HPDE6-E6E7 (cell line): ENCODE measurements around the gene NT5DC2.

Experiments used
- DNase-seq: peaks from one replicate; pipeline ENCODE4 v3.0.0; 2011; ENCODE audit warnings: missing footprints; ENCODE audit errors: extremely low spot score

NT5DC2 gene

DNA sequence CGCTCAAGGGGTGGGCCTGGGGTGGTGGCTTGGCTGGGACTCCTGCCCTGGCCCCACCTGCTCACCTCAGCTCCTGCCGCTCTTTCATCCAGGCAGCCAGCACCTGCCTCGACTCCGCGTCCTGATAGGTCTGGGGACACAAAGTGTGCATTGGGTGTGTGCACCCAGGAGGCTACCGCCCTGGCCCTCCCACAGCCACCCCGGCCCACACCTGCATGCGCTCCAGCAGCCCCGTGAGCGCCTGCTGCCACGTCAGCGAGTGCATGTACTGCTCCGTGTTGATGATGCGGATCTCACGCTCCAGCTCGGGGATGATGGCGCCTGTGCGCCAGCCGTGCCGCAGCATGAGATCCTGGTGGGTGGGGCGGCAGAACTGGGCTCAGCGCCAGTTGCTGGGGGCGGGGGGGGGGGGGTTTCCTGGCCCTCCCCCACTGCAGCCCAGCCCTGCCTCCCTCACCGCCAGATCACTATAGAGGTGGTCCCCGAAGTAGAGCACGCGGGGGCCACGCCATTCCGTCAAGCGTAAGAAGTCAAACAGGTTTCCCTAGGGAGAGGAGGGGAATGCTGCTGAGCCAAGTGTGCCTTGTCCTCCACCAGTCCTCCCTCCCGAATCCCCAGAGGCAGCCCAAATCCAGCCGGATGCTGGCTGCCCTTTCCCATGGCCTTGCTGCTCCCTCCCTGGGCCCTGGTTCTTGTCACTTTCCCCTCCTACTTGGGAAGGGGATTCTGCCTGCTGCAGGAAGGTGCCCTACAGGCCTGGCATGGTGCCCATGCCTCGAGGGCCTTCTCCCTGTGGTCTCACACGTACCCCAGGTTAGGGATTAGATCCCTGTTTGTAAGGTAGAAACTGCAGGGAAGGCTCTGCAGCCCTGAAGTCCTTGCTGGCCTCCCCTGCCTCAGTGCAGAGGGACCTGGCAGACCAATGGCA, 8.6 kb downstream of the NT5DC2 start:
- DNase-seq = no peak

DNA sequence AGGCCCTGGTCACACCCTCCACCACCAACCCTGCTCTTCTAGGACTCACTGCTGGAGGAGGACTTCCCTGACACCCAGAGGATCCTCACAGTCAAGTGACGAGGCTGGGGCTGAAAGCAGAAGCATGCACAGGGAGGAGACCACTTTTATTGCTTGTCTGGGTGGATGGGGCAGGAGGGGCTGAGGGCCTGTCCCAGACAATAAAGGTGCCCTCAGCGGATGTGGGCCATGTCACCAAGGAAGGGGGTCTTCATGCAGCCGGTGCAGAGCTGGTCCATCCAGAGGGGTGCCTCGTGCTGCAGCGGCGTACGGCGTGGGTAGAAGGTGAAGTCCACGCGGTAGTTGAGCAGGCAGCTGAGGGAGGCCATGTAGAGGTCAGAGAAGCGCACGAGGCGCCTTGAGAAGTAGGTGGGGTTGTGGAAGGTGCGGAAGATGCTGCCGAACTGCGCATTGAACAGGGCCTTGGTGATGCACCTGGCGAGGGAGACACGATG, 9.4 kb downstream of the NT5DC2 start:
- DNase-seq = no peak

DNA sequence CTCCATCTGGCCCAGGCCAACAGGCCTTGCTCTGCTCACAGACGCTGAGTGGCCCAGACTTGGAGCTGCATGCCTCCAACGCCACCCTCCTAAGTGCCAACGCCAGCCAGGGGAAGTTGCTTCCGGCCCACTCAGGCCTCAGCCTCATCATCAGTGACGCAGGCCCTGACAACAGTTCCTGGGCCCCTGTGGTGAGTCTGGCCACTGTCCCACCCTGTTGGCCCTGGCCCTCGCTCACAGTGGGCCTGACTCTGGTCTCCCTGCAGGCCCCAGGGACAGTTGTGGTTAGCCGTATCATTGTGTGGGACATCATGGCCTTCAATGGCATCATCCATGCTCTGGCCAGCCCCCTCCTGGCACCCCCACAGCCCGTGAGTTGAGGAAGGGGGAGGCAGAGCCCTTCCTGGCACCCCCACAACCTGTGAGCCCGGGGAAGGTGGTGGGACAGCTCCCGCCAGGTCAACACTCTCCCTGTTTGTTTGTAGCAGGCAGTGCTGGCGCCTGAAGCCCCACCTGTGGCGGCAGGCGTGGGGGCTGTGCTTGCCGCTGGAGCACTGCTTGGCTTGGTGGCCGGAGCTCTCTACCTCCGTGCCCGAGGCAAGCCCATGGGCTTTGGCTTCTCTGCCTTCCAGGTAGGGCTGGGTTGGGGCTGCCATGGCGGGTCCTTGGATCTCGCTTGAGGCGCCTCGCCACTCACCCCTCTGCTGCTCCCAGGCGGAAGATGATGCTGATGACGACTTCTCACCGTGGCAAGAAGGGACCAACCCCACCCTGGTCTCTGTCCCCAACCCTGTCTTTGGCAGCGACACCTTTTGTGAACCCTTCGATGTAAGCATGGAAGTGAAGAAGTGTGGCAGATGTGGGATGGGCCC, 10.0 kb downstream of the NT5DC2 start:
- no peak for DNase-seq

DNA sequence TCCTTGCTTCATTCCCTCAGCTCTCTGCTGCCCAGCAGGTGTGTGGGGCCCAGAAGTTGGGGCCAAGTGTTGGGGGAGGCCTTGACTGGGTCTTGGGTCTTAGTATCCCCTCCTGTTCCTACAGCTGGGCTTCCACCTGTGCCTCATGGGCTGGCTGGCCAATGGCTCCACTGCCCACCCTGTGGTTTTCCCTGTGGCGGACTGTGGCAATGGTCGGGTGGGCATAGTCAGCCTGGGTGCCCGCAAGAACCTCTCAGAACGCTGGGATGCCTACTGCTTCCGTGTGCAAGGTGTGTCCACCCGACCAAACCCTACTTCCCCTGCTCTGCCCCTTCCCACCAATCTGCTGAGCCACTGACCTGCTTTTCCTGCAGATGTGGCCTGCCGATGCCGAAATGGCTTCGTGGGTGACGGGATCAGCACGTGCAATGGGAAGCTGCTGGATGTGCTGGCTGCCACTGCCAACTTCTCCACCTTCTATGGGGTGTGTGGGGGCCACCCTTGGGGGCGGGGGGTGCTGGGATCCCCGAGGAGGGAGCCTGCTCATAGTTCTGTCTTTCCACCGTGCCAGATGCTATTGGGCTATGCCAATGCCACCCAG, 10.9 kb downstream of the NT5DC2 start:
- DNase-seq = no peak

DNA sequence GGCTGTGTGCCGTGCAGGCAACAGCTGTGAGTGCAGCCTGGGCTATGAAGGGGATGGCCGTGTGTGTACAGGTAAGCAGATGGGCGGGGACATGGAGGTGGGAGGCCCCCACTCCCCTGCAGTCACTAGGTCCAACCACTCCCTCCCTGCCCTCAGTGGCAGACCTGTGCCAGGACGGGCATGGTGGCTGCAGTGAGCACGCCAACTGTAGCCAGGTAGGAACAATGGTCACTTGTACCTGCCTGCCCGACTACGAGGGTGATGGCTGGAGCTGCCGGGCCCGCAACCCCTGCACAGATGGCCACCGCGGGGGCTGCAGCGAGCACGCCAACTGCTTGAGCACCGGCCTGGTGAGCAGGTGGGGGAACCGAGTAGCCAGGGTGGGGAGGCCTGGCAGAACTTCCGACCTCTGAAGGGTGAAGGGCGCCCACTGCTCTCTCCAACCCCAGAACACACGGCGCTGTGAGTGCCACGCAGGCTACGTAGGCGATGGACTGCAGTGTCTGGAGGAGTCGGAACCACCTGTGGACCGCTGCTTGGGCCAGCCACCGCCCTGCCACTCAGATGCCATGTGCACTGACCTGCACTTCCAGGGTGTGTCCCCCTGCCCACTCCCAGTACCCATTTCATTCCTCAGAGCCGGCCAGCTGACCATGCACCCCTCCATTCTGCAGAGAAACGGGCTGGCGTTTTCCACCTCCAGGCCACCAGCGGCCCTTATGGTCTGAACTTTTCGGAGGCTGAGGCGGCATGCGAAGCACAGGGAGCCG, 11.6 kb downstream of the NT5DC2 start:
- no peak for DNase-seq

DNA sequence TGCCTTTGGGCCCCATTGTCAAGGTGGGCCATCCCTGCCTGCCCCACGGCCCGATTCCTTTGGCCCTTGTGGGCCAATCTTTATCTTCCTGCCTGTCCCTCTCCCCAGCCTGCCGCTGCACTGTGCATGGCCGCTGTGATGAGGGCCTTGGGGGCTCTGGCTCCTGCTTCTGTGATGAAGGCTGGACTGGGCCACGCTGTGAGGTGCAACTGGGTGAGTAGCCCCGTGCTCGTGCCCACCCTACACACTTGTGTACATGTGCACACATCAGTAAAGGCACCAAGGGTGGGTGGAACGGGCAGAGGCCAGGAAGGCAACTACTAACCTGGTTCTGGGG, 12.2 kb downstream of the NT5DC2 start:
- DNase-seq = no peak

DNA sequence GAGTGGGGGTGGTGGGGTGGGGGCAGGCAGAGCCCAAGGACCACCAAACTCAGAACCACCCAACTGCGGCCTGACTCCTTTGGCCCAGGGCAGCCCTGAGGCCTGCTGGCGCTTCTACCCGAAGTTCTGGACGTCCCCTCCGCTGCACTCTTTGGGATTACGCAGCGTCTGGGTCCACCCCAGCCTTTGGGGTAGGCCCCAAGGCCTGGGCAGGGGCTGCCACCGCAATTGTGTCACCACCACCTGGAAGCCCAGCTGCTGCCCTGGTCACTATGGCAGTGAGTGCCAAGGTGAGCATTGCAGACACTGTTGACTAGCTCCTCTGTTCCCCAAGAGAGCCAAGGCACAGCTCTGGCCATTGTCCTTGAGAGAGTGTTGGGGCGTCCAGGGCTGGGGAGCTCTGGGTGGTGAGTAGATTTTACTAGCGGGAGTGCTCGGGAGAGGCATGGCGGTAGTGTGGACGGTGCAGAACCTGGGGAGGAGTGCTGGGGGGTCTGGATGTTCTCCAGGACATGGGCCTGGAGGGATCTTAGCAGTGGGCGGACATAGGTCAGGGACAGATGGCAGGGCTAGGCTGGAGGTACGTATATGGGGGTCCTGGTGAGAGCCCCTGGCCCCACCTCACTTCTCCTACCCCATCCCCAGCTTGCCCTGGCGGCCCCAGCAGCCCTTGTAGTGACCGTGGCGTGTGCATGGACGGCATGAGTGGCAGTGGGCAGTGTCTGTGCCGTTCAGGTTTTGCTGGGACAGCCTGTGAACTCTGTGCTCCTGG, 12.8 kb downstream of the NT5DC2 start:
- no peak for DNase-seq

DNA sequence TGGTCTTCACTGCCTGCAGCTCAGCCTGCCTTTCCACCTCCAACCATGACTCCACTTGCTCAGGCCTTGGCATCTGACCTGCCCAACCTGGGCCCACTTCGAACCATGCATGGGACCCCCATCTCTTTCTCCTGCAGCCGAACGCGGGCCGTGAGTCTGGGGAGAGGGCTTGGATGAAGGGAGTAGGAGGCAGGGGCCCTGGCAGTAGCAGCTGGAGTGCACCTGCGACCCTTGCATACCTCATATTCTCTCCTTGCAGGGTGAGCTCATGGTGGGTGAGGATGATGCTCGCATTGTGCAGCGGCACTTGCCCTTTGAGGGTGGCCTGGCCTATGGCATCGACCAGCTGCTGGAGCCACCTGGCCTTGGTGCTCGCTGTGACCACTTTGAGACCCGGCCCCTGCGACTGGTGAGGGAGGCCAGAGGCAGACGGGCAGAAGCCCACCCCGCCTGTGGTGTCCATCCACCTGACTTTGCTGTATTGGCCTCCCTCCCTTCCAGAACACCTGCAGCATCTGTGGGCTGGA, 13.5 kb downstream of the NT5DC2 start:
- DNase-seq = no peak

DNA sequence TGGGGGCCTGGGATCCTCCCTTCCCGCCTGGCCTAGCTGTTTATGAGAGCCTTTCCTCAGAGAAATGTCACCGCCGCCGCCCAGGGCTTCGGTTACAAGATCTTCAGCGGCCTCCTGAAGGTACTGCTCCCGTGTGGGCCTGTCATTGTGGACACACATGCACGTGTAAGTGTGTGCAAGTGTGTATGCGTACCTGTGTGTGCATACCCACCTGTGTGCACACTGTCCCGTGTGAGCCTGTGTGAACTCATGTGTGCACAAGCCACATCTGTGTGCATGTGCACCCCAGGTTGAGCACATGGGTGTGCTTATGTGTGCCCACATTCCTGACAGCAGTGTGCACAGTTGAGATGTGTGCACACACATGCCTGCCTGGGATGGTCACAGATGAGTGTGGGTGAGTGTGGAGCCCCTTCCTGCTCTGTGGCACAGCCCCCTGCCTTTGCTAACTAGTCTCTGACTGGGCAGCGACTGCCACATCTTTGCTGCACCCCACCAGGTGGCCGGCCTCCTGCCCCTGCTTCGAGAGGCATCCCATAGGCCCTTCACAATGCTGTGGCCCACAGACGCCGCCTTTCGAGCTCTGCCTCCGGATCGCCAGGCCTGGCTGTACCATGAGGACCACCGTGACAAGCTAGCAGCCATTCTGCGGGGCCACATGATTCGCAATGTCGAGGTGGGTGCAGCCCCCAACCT, 14.1 kb downstream of the NT5DC2 start:
- DNase-seq = no peak

DNA sequence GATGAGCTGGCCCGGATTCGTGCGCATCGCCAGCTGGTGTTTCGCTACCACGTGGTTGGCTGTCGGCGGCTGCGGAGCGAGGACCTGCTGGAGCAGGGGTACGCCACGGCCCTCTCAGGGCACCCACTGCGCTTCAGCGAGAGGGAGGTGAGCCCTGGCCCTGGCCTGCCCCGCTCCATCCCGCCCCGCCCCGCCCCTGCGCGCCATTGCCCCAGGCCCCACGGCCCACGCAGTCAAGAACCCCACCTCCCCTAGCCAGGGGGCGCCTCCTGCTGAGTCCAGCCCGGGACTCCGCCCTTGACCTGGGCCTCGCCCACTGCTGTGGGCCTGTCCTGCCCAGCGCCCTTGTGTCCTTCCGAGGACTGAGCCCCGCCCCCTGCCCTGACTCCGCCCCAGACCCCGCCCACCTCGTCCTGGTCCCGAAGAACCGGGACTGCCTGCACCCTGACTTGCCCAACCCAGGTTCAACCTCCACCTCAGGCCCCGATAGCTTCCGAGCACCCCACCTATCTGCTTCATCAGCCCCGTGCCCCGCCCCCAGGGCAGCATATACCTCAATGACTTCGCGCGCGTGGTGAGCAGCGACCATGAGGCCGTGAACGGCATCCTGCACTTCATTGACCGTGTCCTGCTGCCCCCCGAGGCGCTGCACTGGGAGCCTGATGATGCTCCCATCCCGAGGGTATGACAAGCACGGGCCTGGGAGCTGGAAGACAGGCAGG, 14.8 kb downstream of the NT5DC2 start:
- no peak for DNase-seq

DNA sequence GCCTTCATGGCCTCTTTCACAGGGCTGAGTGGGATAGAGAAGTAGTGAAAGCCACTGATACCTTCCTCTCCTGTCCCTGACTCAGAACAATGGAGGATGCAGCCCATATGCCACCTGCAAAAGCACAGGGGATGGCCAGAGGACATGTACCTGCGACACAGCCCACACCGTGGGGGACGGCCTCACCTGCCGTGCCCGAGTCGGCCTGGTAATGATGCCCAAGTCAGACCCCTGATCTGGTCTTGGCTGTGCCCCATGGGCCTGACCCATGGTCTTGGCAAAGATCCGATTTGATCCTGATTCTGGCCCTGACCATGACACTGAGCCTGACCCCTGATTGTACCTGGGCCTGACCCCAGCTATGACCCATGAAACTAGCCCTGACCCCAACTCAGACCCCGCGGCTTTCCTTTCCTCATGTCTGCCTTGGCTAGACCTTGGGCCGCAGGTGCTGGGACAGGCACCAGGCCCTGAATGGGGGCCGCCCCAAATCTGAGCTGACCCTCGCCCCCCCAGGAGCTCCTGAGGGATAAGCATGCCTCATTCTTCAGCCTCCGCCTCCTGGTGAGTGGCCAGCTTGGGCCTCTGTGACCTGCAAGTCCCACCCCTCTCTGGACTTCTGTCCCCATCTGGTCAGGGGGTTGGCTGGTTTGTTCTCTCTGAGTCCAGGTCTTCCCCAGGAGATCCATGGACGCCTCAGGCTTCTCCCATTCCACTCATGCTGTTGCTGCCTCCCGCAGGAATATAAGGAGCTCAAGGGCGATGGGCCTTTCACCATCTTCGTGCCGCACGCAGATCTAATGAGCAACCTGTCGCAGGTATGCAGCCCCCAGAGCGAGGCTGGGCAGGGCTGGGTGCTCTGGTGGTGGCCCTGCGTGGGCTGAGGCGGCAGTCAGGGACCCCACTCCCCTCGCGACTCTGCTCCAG, 15.6 kb downstream of the NT5DC2 start:
- DNase-seq = no peak

DNA sequence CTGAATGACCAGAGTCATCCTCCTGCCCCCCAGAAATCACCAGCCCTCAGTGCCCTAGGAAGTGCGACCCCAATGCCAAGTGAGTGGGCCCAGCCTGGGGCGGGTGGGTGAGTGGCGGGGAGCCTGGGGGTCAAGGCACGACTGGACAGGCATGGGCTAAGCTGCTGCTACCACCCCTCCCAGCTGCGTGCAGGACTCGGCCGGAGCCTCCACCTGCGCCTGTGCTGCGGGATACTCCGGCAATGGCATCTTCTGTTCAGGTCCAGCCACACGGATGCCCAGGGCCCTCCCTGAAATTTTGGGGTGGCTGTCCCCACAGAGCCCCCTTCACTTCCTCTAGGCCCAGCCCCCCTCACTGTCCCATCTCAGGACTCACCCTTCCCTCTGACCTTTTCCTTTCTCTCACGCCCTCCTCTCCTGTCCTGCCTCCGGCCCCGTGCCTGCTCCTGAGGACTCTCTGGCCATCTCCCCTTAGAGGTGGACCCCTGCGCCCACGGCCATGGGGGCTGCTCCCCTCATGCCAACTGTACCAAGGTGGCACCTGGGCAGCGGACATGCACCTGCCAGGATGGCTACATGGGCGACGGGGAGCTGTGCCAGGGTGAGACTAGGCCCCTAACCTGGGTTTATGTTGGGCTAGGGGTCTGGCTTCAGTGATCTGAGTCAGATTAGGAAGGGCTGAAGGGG, 17.0 kb downstream of the NT5DC2 start:
- DNase-seq = no peak

DNA sequence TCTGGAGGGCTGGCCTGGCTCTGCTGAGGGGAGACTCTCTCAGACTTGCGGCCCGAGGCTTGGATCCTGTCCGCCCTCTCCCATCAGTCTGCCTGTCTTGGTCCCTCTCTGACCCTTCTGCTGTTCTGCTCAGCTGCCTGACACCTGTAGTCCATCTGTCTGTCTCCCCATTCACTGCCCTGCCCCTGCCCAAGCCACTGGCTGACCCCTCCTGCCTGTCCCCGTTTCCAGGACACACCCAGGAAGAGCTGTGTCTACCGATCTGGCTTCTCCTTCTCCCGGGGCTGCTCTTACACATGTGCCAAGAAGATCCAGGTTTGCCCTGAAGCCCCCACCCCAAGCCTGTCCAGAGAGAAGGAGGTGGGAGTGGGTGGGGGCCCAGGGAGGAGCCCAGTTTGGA, 18.5 kb downstream of the NT5DC2 start:
- no peak for DNase-seq

DNA sequence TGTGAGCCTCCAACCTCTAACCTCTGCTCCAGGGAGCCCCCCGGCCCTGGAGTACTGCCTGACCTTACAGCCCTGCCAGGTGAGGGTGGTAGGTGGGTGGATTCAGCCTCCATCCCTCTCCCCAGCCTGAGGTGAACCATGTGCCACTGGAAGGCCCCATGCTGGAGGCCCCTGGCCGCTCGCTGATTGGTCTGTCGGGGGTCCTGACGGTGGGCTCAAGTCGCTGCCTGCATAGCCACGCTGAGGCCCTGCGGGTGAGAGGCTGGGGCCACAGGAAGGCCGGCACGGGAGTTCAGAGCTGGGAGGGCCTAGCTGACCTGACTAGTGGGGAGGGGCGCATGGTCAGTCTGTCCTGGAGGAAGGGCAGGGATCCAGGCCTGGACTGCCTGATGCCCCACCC, 19.1 kb downstream of the NT5DC2 start:
- DNase-seq = no peak

DNA sequence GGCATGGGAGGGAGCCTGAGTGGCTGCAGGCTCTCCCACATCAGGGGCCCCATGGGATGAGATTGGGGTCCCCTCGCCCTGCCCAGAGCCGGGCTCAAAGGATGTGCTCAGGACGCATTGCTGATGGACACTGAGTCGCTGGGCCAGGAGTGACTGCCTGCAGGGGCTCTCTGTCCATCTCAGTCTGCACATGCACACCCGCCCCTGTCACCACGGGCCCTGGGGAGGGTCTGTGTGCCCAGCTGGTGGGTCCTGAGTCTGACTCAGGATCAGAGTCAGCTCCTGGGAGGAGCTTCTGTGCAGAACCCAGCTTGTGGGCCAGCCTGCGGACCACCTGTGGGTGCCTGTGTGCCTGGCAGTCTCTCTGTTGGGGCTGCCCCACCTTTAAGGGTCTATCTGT, 20.4 kb downstream of the NT5DC2 start:
- no peak for DNase-seq

DNA sequence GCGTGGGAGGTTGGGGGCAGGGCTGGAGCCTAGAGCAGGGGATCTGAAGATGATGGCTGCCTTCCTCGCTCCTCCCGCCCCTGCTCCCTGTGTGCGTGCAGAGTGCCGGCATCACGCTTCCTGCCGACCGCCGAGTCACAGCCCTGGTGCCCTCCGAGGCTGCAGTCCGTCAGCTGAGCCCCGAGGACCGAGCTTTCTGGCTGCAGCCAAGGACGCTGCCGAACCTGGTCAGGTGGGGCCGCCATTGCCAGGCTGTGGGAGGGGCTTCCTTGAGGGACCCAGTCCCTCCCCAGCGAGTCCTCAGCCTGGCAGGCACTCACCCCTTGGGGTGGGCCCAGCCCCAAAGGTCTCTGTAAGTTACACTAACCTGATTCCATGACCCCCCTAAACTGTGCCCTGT, 20.9 kb downstream of the NT5DC2 start:
- no peak for DNase-seq

DNA sequence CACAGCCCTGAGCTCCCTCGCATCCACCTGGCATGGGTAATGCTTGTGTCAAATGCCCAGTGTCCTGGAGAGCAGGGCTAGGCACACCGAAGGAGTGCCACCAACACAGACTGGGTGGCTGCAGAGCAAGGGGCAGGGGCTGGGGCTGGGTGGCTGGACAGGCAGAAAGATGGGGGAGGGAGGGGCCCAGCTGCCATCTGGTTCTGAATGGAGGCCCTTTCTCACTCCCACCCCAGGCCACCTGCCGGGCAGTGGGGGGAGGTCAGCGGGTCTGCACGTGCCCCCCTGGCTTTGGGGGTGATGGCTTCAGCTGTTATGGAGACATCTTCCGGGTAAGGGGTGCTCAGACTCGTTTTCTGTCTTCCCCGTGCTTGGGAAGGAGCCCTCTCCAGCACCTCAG, 21.6 kb downstream of the NT5DC2 start:
- no peak for DNase-seq

DNA sequence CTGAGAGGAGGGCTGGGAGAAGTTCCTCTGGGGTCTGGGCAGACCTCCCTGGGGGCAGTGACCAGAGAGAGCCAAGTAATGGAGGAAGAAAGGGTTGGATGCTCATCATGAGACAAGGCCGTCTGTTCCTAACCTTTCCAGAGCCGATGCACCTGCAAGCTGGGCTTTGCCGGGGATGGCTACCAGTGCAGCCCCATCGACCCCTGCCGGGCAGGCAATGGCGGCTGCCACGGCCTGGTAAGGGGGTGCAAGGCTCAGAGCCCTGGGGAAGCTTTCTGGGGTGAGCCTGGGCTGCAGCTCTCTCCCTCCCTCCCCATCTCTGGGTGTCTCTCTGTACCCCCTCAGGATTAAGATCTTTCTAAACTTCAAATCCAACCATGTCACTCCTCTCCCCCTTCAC, 22.1 kb downstream of the NT5DC2 start:
- no peak for DNase-seq
